GM18907 (cell line): Measurements from ENCODE around the gene FLOT1.

Experiments
- ATAC-seq: cut with Tn5 transposase; IDR thresholded peaks from one replicate; pipeline ENCODE4 v1.9.1; 2021; ENCODE audit warnings: mild to moderate bottlenecking, moderate library complexity; ENCODE audit not compliant: unreplicated experiment

The FLOT1 gene, protein sequence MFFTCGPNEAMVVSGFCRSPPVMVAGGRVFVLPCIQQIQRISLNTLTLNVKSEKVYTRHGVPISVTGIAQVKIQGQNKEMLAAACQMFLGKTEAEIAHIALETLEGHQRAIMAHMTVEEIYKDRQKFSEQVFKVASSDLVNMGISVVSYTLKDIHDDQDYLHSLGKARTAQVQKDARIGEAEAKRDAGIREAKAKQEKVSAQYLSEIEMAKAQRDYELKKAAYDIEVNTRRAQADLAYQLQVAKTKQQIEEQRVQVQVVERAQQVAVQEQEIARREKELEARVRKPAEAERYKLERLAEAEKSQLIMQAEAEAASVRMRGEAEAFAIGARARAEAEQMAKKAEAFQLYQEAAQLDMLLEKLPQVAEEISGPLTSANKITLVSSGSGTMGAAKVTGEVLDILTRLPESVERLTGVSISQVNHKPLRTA

DNA sequence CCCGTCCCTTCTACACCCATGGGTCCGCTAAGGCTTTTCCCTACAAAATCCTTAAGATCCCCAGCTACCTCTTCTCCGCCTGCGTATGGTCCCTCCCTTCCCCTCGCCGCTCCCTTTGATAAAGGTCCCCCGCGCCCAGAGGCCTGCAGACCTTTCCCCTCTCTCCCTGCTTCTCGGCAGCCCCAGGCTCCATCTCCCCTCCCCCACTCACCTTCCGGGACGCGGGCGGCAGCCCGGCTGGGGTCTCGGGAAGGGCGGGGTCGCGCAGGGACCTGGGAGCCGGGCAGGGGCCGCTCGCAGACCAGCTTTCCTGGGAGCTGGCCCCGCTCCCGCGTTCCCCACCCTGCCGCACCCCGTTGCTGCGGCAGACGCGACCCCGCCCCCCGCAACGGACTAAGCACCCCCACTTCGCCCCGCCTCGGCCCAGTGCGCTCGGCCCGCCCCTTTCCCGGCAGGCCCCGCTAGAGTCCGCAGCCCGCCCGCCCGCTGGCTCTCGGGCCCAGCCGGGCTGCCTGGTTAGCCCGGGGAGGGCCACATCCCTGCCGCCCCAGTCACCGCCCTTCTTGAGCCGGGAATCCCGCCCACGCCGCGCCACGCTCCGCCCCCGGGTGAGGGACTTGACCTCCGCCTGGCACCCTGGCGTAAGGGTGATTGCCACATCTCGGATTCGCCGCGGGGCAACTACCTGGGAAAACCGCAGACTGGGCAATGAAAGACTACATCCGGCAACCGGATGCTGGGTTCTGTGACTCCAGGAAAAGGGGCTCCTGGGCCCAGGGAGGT, at the start of gene FLOT1:
TSS of gene FLOT1 (minus strand) at position 372 of the 783 bp plus-strand sequence. CDS start 498 bp downstream, outside the sequence.
- ATAC-seq: peak; percentile 70

DNA sequence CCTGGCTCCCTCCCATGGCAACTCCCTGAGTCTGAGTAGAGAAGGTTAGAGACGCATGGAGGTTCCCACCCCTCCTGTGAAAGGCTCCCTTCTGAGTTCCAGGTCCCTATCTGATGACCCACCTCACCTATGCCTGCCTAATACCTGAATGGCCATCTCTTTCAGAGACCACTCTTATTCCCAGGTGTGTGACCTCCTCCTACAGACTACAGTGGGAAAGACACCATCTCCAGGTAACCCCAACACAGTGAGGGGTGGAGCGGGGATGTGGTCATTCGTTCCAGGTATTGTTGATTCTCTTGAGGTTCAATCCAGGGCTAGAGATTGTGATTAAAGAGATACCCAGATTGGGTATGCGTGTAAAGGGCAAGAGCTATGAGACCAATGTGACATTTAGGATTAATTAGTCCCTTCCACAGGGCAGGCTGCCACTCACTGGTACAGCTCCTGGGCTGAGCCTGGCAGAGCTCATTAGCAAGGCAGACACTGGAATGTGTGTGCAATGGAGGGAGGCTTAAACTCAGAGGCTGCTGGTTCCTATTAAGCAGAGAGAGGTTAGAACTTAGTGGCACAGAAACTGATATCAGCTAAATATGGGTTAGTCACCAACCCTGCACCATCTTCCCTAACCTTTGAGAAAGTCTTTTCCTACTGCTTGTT, 48.4 kb upstream of the FLOT1 start:
- no peak for ATAC-seq

DNA sequence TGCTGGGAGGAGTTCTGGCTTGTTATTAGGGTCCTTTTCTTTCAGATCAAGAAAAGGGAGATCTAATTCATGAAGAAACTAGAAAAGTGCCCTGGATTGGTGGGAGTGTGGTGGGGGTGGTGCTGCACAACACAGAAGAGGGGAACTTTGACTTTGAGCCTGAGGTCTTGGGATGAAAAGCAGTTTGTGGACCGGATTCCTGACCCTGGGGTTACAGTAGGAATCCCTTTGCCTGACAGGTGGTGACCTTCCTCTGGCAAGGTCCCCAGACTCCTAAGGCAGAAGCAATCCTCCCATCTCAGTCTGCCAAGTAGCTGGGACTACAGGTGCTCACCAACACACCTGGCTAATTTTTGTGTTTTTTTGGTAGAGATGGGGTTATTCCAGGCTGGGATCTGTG, 47.1 kb upstream of the FLOT1 start:
- ATAC-seq: no peak

- ATAC-seq: no peak
Observed at GRCh38 chr6:30787954-30788353, 45.5 kb upstream of the FLOT1 start.

DNA sequence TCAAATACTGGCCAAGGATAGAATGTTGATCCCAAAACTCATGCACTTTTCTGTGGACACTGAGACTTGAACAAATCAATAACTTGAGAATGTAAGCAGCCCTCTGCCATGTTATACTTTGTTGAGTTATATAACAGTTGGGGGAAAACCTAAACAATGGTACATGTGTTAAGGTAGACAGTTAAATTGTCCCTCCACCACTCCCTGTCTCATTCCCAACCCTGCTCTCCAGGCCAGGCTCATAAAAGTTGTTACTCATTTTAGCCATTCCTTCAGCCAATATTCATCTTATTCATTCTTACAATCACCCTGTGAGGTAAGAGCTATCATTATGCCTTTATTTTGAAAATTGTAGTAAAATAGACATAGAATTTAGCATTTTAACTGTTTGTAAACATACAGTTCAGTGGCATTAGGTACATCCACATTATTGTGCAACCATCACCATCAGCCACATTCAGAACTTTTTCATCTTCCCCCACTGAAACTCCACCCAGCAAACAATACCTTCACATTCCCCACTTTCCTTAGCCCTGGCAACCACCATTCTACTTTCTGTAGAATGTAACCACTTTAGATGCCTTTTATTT, 40.0 kb upstream of the FLOT1 start:
- no peak for ATAC-seq

DNA sequence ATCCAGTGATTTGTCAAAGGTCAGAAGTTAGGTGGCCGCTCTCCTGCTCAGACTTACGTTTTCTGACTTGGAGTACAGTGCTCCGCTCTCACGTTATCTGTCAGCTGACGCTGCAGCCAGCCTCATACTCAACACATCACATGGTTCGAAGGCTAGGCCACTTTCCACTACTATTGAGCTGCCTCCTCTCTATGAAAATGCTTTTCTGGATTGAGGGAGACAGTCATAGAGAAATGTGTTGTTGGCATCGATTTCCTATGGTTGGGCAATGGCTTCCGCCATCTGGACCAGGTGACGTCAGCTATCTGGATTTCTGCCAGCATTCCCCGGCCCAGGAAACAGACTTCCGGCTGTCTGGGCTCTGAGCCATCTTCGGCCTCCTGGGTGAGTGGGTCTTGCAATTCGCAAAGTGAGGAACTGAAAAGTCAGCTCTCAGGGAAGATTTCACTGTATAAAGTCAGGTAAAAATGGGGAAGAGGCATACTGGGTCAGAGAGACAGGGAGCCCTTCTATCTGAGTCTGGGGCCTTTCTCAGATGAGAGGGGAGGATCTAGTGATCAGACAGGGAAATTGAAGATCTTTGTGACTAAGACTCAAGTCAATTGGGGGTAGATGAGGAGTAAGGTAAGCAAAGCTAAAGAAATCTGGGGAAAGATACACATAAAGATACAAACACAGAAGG, 39.4 kb upstream of the FLOT1 start:
- no peak for ATAC-seq

- no peak for ATAC-seq
Observed at GRCh38 chr6:30781395-30781742, 38.9 kb upstream of the FLOT1 start.

- ATAC-seq: no peak
Observed at GRCh38 chr6:30780642-30780920, 38.1 kb upstream of the FLOT1 start.

- ATAC-seq: no peak
Observed at GRCh38 chr6:30779850-30780641, 37.6 kb upstream of the FLOT1 start.

DNA sequence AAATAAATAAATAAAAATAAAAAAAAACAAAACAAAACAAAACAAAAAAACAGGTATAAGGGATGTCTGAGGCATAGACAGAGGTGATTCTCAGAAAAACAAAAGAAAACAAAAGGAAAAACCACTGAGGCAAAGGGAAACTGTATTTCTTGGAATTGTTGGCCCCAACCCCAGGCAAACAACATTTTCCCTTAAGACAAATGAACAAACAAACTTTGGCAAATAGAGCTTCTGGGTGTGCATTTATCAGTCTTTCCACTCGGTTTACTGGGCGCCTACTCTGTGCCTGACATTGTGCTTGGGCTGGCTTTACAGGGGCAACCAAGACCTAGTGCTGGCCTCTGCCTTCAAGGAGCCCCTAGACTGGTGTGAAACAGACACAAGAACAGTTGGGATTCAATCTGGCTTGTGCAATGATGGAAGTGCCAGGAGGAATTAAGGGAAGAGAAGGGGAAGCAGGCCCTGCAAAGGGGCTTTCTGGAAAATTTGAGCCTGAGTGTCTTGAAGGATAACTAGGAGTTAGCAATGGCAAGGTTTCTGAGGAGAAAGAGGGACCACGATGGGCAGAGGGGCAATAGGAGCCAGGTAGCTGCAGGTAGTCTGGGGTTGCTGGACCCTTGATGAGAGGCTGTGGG, 35.6 kb upstream of the FLOT1 start:
- ATAC-seq: no peak

- ATAC-seq: no peak
Observed at GRCh38 chr6:30777155-30777485, 34.6 kb upstream of the FLOT1 start.

DNA sequence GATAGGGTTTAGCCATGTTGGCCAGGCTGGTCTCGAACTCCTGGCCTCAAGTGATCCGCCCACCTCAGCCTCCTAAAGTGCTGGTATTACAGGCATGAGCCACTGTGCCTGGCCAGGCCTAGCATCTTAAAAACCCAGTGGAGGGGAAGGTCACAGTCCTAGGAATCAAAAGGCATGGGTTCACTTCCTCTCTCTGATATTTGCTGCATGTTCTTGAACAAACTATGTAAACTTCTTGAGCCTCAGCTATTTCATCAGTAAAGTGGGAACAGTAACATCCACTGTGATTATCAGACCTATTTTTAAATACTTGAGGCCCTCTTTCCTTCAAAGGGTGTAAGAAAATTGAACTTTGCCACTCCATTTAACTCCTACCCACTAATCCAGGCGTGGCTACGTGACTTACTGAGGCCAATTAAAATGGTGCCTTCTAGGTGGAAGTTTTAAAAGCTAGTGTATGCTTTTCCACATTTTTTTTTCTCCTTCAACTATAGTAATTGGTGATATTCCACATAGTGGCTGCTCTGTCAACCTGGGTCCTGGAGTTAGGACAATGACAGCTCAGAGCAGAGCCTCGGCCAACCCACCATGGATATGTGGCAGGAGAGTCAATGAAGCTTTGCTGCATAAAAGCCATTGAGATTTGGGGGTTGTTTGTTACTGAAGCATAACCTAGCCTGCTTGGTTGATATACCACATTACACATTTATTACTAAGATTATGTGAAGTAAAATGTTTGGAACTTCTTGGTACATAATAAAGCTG, 34.1 kb upstream of the FLOT1 start:
- ATAC-seq: no peak

GRCh38 chr6:30775104-30775503, 32.6 kb upstream of the FLOT1 start:
- no peak for ATAC-seq

DNA sequence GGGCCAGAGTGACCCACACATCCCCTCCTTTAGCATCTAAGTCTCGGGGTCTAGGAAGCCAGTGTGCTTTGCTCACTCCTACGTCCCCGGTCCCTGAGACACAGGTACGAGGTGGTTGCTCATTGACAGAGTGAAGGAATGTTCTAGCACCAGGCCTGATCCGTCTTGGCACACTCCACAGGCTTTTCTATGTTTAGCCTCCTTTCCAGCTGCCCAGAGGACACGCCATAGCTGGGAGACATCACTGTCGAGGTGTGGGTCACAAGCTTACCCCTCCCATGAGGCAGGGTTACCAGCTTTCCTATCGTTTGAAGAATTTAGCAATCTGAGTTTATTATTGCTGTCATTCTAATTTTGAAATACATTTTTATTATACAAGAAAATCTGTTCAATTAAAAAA, 32.2 kb upstream of the FLOT1 start:
- no peak for ATAC-seq

GRCh38 chr6:30770592-30770991, 28.1 kb upstream of the FLOT1 start:
- no peak for ATAC-seq

- no peak for ATAC-seq
Observed at GRCh38 chr6:30769853-30770524, 27.5 kb upstream of the FLOT1 start.

DNA sequence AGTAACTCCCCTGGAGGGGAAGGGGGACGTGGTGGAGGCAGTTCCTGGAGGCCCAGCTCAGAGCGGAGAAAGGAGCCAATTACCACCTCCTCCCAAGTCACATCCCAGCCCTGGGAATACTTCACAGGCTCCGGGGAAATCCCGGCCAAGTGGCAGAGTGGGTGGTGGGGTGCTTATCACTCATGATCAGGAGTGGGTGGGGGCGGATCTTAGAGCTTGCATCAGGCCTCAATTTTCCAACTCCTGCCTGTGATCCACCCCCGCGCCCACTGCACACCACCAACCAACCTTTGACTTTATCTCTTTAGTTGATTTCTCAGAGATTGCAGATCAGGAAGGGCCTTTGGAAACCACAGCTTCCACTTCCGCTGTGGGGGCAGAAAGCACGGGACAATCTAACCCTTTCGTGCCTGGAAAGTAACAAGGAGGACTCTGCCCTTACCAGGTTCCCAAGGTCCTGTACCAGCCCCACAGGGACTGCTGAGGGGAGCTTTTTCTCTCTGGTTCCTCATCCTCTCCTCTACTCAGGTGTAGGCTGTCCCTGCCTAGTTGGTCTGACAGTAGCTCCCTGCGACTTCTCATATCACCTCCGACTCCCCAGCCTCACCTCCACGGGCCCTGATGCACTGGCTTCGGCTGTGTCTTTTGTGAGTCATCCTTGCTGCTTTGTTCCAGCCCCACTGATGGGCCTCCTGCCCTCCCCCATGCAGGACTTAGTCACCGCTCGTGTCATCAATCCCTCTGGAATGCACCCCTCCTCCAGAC, 26.8 kb upstream of the FLOT1 start:
- no peak for ATAC-seq

DNA sequence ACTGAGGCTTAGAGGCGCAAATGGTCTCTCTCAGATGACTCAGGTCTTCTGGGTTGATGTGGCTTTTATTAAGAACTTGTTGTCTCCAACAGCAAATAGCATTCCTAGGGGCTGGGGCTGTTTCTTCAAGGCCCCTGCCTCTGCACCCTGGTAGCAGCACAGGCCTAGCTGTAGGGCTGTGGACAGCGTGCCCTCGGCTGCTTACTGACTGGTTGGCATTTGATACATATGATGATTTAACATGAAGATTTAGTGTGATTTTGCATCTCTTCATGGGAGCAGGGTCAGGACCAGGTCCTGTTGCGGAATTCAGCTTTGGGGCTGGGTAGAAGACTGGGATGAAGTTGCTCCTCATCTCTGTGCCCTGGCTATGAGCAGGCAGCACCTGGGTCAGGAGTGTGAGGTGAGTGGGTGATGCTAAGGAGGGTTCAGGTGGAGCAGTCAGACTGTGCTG, 26.2 kb upstream of the FLOT1 start:
- ATAC-seq: no peak
